GM23338 (cell line): ENCODE results near the gene CWH43. TPM values are rescaled to one million over a fixed set of nuclear protein-coding genes. Genes with fewer than 3 reads are reported as not detected.

Experiments used
- ATAC-seq: fragments of 200-7000 bp; cut with Tn5 transposase; 3 replicates; pipeline ENCODE4 v1.9.1; 2020
- DNase-seq: peaks from one replicate; pipeline ENCODE4 v3.0.0-alpha.2; 2015; ENCODE audit warnings: low spot score
- H2AFZ ChIP-seq: fragments of 200-600 bp; sonication (generic); 2 replicates; pipeline ENCODE4 v1.8.0; 2016; ENCODE audit warnings: antibody characterized with exemption, mild to moderate bottlenecking, moderate library complexity
- H3F3A ChIP-seq: fragments of 200-600 bp; sonication (generic); replicated peaks from 2 replicates; pipeline ENCODE4 v1.8.0; 2017; ENCODE audit warnings: antibody characterized with exemption, mixed run types, low read depth
- H3K27ac ChIP-seq: fragments of 200-600 bp; sonication (generic); 2 replicates; pipeline ENCODE4 v1.6.1; 2016; ENCODE audit warnings: low read depth
- H3K27me3 ChIP-seq: fragments of 200-600 bp; sonication (generic); 2 replicates; pipeline ENCODE4 v1.8.0; 2016; ENCODE audit warnings: mild to moderate bottlenecking, mixed run types, moderate library complexity; ENCODE audit not compliant: insufficient read depth
- H3K36me3 ChIP-seq: fragments of 200-600 bp; sonication (generic); 2 replicates; pipeline ENCODE4 v1.8.0; 2016; ENCODE audit warnings: mild to moderate bottlenecking; ENCODE audit not compliant: insufficient read depth
- H3K4me1 ChIP-seq: fragments of 200-600 bp; sonication (generic); 2 replicates; pipeline ENCODE4 v1.8.0; 2016; ENCODE audit warnings: mild to moderate bottlenecking, moderate library complexity; ENCODE audit not compliant: insufficient read depth
- H3K4me2 ChIP-seq: fragments of 200-600 bp; sonication (generic); 2 replicates; pipeline ENCODE4 v1.7.1; 2017; ENCODE audit warnings: mixed run types
- H3K4me3 ChIP-seq: fragments of 200-600 bp; sonication (generic); 2 replicates; pipeline ENCODE4 v1.6.1; 2016; ENCODE audit warnings: mixed run types
- H3K79me2 ChIP-seq: fragments of 200-600 bp; sonication (generic); replicated peaks from 2 replicates; pipeline ENCODE4 v1.8.0; 2017; ENCODE audit warnings: mild to moderate bottlenecking; ENCODE audit not compliant: insufficient read depth
- H3K9me2 ChIP-seq: fragments of 200-600 bp; sonication (generic); 2 replicates; pipeline ENCODE4 v1.8.0; 2017; ENCODE audit not compliant: insufficient read depth
- H4K20me1 ChIP-seq: fragments of 200-600 bp; sonication (generic); replicated peaks from 2 replicates; pipeline ENCODE4 v1.8.0; 2017; ENCODE audit warnings: mild to moderate bottlenecking; ENCODE audit not compliant: insufficient read depth
- H3K27ac Mint-ChIP-seq: 2 replicates; pipeline ENCODE4 v1.8.0; 2020; ENCODE audit warnings: inconsistent platforms, mild to moderate bottlenecking, moderate library complexity, mixed read lengths
- H3K27me3 Mint-ChIP-seq: 3 replicates; pipeline ENCODE4 v1.8.0; 2022; ENCODE audit warnings: low read depth, mild to moderate bottlenecking, moderate library complexity, mixed read lengths, inconsistent platforms; ENCODE audit not compliant: insufficient read depth, poor library complexity
- H3K36me3 Mint-ChIP-seq: 3 replicates; pipeline ENCODE4 v1.8.0; 2021; ENCODE audit warnings: low read depth, mild to moderate bottlenecking, inconsistent platforms, moderate library complexity, mixed read lengths
- H3K4me1 Mint-ChIP-seq: 3 replicates; pipeline ENCODE4 v1.8.0; 2020; ENCODE audit warnings: mild to moderate bottlenecking, inconsistent platforms, mixed read lengths
- H3K4me3 Mint-ChIP-seq: 3 replicates; pipeline ENCODE4 v1.8.0; 2021; ENCODE audit warnings: moderate library complexity, mild to moderate bottlenecking, inconsistent platforms, mixed read lengths
- H3K9me3 Mint-ChIP-seq: 3 replicates; pipeline ENCODE4 v1.8.0; 2020; ENCODE audit warnings: moderate library complexity, mild to moderate bottlenecking, inconsistent platforms, mixed read lengths
- CREB1 ChIP-seq: fragments of 250-450 bp; sonication (Bioruptor Pico); IDR thresholded peaks from 2 replicates; pipeline ENCODE4 v1.5.0; 2020; ENCODE audit warnings: low read depth, mild to moderate bottlenecking, moderate library complexity
- CTCF ChIP-seq, 2 experiments: fragments of 200-600 bp in 1 of 2; sonication (generic) in 1 of 2; conservative IDR thresholded peaks; 2 replicates each; pipeline versions ENCODE4 v1.5.1 to v1.6.1; 2016 to 2017; ENCODE audit warnings: antibody characterized with exemption in 2 of 2, low read depth in 2 of 2, mild to moderate bottlenecking in 2 of 2, moderate library complexity in 1 of 2
- ETS1 ChIP-seq: IDR thresholded peaks from 2 replicates; pipeline ENCODE4 v1.6.1; 2016; ENCODE audit warnings: antibody characterized with exemption
- EZH2 ChIP-seq: fragments of 200-600 bp; sonication (generic); IDR thresholded peaks from one replicate; pipeline ENCODE4 v1.8.0; 2017; ENCODE audit warnings: antibody characterized with exemption, mild to moderate bottlenecking, low read depth; ENCODE audit not compliant: unreplicated experiment
- EZH2phosphoT487 ChIP-seq: fragments of 200-600 bp; sonication (generic); IDR thresholded peaks from one replicate; pipeline ENCODE4 v1.8.1; 2018; ENCODE audit warnings: antibody characterized with exemption; ENCODE audit not compliant: unreplicated experiment
- JUNB ChIP-seq: IDR thresholded peaks from one replicate; pipeline ENCODE4 v1.6.1; 2016; ENCODE audit warnings: antibody characterized with exemption; ENCODE audit not compliant: unreplicated experiment
- NANOG ChIP-seq: IDR thresholded peaks from 2 replicates; pipeline ENCODE4 v1.6.1; 2016; ENCODE audit warnings: antibody characterized with exemption, borderline replicate concordance
- POLR2AphosphoS5 ChIP-seq: IDR thresholded peaks from 2 replicates; pipeline ENCODE4 v1.6.1; 2016; ENCODE audit warnings: antibody characterized with exemption, low read depth
- polyA plus RNA-seq: library from polyadenylated mRNA; unstranded; fragments of >200 nt; fragmentation: Nextera tagmentation; extraction: Ambion mirVana; gene quantifications from 2 replicates; pipeline ENCODE4 v1.2.1, GENCODE V29; 2016
- total RNA-seq: library from RNA; depleted of rRNA; stranded (reverse); fragments of >200 nt; shearing (Covaris generic); gene quantifications from 2 replicates; pipeline ENCODE4 v1.2.3, GENCODE V29; 2014
- TF ChIP-seq, protein P1 (sequence below): IDR thresholded peaks from one replicate; pipeline ENCODE4 v1.6.1; 2018; ENCODE audit warnings: antibody characterized with exemption; ENCODE audit not compliant: unreplicated experiment

CWH43 gene
- total and polyA plus RNA-seq, 2 experiments from 2014 or later: not detected

DNA sequence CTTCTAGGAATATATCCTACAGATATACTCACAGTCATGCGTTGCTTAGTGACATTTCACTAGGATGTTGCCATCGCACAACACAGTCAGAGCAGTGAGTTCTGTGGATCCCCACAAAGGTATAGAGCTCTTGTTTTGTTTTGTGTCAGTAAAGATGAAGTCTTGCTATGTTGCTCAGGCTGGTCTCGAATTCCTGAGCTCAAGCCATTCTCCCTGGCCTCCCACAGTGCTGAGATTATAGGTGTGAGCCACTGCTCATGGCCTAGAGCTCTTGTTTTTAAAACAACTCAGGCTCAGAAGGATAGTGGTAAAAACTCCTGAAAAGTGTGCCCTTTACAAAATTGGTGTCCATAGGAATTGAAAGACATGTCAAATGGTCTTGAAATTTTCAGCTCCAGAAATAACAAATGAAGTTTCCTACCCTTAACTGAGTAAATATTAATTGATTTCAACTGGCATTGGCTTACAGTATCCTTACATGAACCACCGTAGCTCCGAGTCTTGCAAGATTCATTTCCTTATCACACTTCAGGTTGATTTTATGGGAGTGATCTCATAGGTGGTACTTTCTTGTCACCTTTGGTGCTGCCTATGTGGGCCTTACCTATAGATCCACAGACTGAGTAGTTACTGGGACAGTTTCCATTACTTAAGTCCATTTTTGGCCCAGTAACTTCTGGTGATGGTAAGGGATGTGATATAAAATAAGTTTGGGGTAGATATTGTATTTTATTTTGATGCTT lies 3.6 kb downstream of the CWH43 start (continued):
- TF ChIP-seq CTCF (conservative IDR thresholded peaks at IDR 0.05; ENCODE audit: low read depth in 2 of 2) (no peak), EZH2phosphoT487 (no peak), EZH2 (no peak), POLR2AphosphoS5 (no peak), CREB1 (no peak), ETS1 (no peak)
- TF ChIP-seq, protein P1, sequence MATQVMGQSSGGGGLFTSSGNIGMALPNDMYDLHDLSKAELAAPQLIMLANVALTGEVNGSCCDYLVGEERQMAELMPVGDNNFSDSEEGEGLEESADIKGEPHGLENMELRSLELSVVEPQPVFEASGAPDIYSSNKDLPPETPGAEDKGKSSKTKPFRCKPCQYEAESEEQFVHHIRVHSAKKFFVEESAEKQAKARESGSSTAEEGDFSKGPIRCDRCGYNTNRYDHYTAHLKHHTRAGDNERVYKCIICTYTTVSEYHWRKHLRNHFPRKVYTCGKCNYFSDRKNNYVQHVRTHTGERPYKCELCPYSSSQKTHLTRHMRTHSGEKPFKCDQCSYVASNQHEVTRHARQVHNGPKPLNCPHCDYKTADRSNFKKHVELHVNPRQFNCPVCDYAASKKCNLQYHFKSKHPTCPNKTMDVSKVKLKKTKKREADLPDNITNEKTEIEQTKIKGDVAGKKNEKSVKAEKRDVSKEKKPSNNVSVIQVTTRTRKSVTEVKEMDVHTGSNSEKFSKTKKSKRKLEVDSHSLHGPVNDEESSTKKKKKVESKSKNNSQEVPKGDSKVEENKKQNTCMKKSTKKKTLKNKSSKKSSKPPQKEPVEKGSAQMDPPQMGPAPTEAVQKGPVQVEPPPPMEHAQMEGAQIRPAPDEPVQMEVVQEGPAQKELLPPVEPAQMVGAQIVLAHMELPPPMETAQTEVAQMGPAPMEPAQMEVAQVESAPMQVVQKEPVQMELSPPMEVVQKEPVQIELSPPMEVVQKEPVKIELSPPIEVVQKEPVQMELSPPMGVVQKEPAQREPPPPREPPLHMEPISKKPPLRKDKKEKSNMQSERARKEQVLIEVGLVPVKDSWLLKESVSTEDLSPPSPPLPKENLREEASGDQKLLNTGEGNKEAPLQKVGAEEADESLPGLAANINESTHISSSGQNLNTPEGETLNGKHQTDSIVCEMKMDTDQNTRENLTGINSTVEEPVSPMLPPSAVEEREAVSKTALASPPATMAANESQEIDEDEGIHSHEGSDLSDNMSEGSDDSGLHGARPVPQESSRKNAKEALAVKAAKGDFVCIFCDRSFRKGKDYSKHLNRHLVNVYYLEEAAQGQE: no peak

- Histone ChIP-seq H3F3A (no peaks in the 10 kb centered on the region), H3K27ac (no peak overlapping the region), H3K4me2 (no peak overlapping the region), H2AFZ (no peak overlapping the region), H4K20me1 (no peaks in the 10 kb centered on the region), H3K79me2 (no peaks in the 10 kb centered on the region), H3K4me1 (no peaks in the 10 kb centered on the region), H3K27me3 (peaks cover 32% of the 10 kb centered on the region), H3K36me3 (no peaks in the 10 kb centered on the region; the same call in 1 of the 2 replicates), H3K9me2 (no peaks in the 10 kb centered on the region), H3K4me3 (no peak overlapping the region)
- Mint-ChIP-seq H3K4me3 (no peak overlapping the region), H3K4me1 (no peaks in the 10 kb centered on the region), H3K27me3 (peaks cover 13% of the 10 kb centered on the region), H3K9me3 (peaks cover 64% of the 10 kb centered on the region), H3K27ac (no peak overlapping the region), H3K36me3 (peaks cover 9% of the 10 kb centered on the region; the same call in 2 of the 3 replicates)
- DNase-seq (no peak), ATAC-seq (no peak)
- TF ChIP-seq ETS1: no peak
- TF ChIP-seq CTCF (conservative IDR thresholded peaks at IDR 0.05; ENCODE audit: low read depth in 2 of 2): no peak
- no peak for TF ChIP-seq NANOG
- no peak for TF ChIP-seq CREB1
- no peak for TF ChIP-seq JUNB
- no peak for TF ChIP-seq POLR2AphosphoS5
Observed at GRCh38 chr4:48991357-48991756, 5.3 kb downstream of the CWH43 start.
